SKM-1 (cell line): ENCODE results near the gene FLNC.

Experiments
- DNase-seq: peaks from one replicate; lab custom pipeline; 2025; ENCODE audit not compliant: unreplicated experiment; lab: John Stamatoyannopoulos, UW

Gene FLNC

GRCh38 chr7:128878226-128879105 is 48.3 kb downstream of the FLNC start:
- DNase-seq: no peak

GRCh38 chr7:128879461-128879938 is 49.3 kb downstream of the FLNC start:
- no peak for DNase-seq

GRCh38 chr7:128879939-128880746 is 49.9 kb downstream of the FLNC start:
- DNase-seq: no peak

- no peak for DNase-seq
These were observed 50.7 kb downstream of the FLNC start for GRCh38 chr7:128880791-128881457.

- DNase-seq: no peak
These were observed 51.4 kb downstream of the FLNC start for GRCh38 chr7:128881458-128882125.

GRCh38 chr7:128882134-128882533 is 51.9 kb downstream of the FLNC start:
- no peak for DNase-seq

- peak; percentile 39 for DNase-seq
These were observed 53.6 kb downstream of the FLNC start for GRCh38 chr7:128883622-128884448.

GRCh38 chr7:128884561-128885369 is 54.6 kb downstream of the FLNC start:
- DNase-seq: no peak

GRCh38 chr7:128885370-128886187 is 55.4 kb downstream of the FLNC start:
- DNase-seq: no peak

GRCh38 chr7:128886391-128887168 is 56.4 kb downstream of the FLNC start:
- no peak for DNase-seq

GRCh38 chr7:128887169-128888038 is 57.2 kb downstream of the FLNC start:
- DNase-seq: no peak

GRCh38 chr7:128888039-128888755 is 58.0 kb downstream of the FLNC start:
- DNase-seq: no peak

- no peak for DNase-seq
These were observed 58.5 kb downstream of the FLNC start for GRCh38 chr7:128888756-128889095.

- DNase-seq: no peak
These were observed 58.9 kb downstream of the FLNC start for GRCh38 chr7:128889121-128889520.

GRCh38 chr7:128890306-128891109 is 60.3 kb downstream of the FLNC start:
- no peak for DNase-seq
